Right lobe of liver (tissue), 4 donors: ENCODE data around the gene GALNT17.

Experiments used
- CTCF ChIP-seq, 4 donors: fragments of 200-600 bp in 3 of 4; fragments of 450-650 bp in 1 of 4; IDR thresholded peaks; one replicate each; pipeline versions ENCODE4 v1.5.1 to v1.8.0; 2016 to 2022; ENCODE audit warnings: antibody characterized with exemption in 4 of 4, mild to moderate bottlenecking in 2 of 4
- POLR2A ChIP-seq: fragments of 450-650 bp; IDR thresholded peaks from one replicate; pipeline ENCODE4 v1.6.1; 2017; ENCODE audit warnings: antibody characterized with exemption, mild to moderate bottlenecking
- donor health status: DM: no; HTN: no; CAD: no.
- donor health status: DM: no; HTN: no; CAD: no.
- donor health status: DM: no; HTN: yes; CAD: no.

- TF ChIP-seq CTCF (IDR thresholded peaks at IDR 0.05) (no peak), POLR2A (no peak)
These were observed 5.5 kb downstream of the GALNT17 start for GRCh38 chr7:71137479-71137878.
